Stimulated activated memory B cell treated with anti-CD40 and anti-IgM and Interleukin-4, amounts not matched to agents 10 μg/mL and 1 μg/mL and 100 μg/mL, for 72 hours (primary cell): ENCODE results near the gene ADI1.

ENCODE experiments used
- ATAC-seq: fragments of 150-1000 bp; cut with Tn5 transposase; 2 replicates; pipeline ENCODE4 v1.10.0; 2021
- H3K27ac Mint-ChIP-seq: one replicate; pipeline ENCODE4 v1.8.0; 2022; ENCODE audit warnings: mild to moderate bottlenecking, mixed read lengths
- H3K27me3 Mint-ChIP-seq: one replicate; pipeline ENCODE4 v1.8.0; 2022; ENCODE audit warnings: mixed read lengths
- H3K36me3 Mint-ChIP-seq: one replicate; pipeline ENCODE4 v1.8.0; 2022; ENCODE audit warnings: mixed read lengths
- H3K4me1 Mint-ChIP-seq: one replicate; pipeline ENCODE4 v1.8.0; 2022; ENCODE audit warnings: mixed read lengths
- H3K4me3 Mint-ChIP-seq: one replicate; pipeline ENCODE4 v1.8.0; 2022; ENCODE audit warnings: mild to moderate bottlenecking, moderate library complexity, mixed read lengths
- H3K9me3 Mint-ChIP-seq: one replicate; pipeline ENCODE4 v1.8.0; 2022; ENCODE audit warnings: mixed read lengths

The ADI1 gene

GRCh38 chr2:3467654-3468053 lies 51.7 kb downstream of the ADI1 start:
- H3K27me3 Mint-ChIP-seq = no peaks in the 10 kb centered on the region
- H3K4me1 Mint-ChIP-seq = peaks cover 3% of the 10 kb centered on the region
- no peak overlapping the region for H3K4me3 Mint-ChIP-seq
- peaks cover 68% of the 10 kb centered on the region for H3K36me3 Mint-ChIP-seq
- H3K27ac Mint-ChIP-seq = no peak overlapping the region
- ATAC-seq = no peak
- no peaks in the 10 kb centered on the region for H3K9me3 Mint-ChIP-seq

- peaks cover 62% of the 10 kb centered on the region for H3K36me3 Mint-ChIP-seq
- H3K27ac Mint-ChIP-seq = no peak overlapping the region
- no peaks in the 10 kb centered on the region for H3K9me3 Mint-ChIP-seq
- H3K27me3 Mint-ChIP-seq = no peaks in the 10 kb centered on the region
- H3K4me3 Mint-ChIP-seq = no peak overlapping the region
- ATAC-seq = no peak
- peaks cover 9% of the 10 kb centered on the region for H3K4me1 Mint-ChIP-seq
Observed at GRCh38 chr2:3466966-3467365, 52.4 kb downstream of the ADI1 start.

GRCh38 chr2:3466482-3466863 lies 52.9 kb downstream of the ADI1 start:
- Mint-ChIP-seq H3K4me3 (no peak overlapping the region), H3K27ac (no peak overlapping the region), H3K9me3 (no peaks in the 10 kb centered on the region), H3K36me3 (peaks cover 62% of the 10 kb centered on the region), H3K27me3 (no peaks in the 10 kb centered on the region), H3K4me1 (peaks cover 14% of the 10 kb centered on the region)
- no peak for ATAC-seq

GRCh38 chr2:3465844-3466481 lies 53.4 kb downstream of the ADI1 start:
- ATAC-seq = no peak

GRCh38 chr2:3465328-3465727 lies 54.0 kb downstream of the ADI1 start:
- peaks cover 57% of the 10 kb centered on the region for H3K36me3 Mint-ChIP-seq
- no peak overlapping the region for H3K27ac Mint-ChIP-seq
- no peaks in the 10 kb centered on the region for H3K27me3 Mint-ChIP-seq
- no peak overlapping the region for H3K4me3 Mint-ChIP-seq
- H3K4me1 Mint-ChIP-seq = peaks cover 21% of the 10 kb centered on the region
- ATAC-seq = no peak
- no peaks in the 10 kb centered on the region for H3K9me3 Mint-ChIP-seq

More at GRCh38 chr2:3465844-3466481, 53.4 kb downstream of the ADI1 start:
- H3K4me3 Mint-ChIP-seq = no peak overlapping the region
- peaks cover 19% of the 10 kb centered on the region for H3K4me1 Mint-ChIP-seq
- H3K27me3 Mint-ChIP-seq = no peaks in the 10 kb centered on the region
- H3K27ac Mint-ChIP-seq = no peak overlapping the region
- peaks cover 62% of the 10 kb centered on the region for H3K36me3 Mint-ChIP-seq
- no peaks in the 10 kb centered on the region for H3K9me3 Mint-ChIP-seq

- Mint-ChIP-seq H3K4me1 (peaks cover 21% of the 10 kb centered on the region), H3K36me3 (peaks cover 48% of the 10 kb centered on the region), H3K27me3 (no peaks in the 10 kb centered on the region), H3K27ac (no peak overlapping the region), H3K4me3 (no peak overlapping the region), H3K9me3 (no peaks in the 10 kb centered on the region)
- ATAC-seq = no peak
Observed at GRCh38 chr2:3464401-3465005, 54.8 kb downstream of the ADI1 start.

- Mint-ChIP-seq H3K4me1 (peaks cover 21% of the 10 kb centered on the region), H3K27me3 (no peaks in the 10 kb centered on the region), H3K9me3 (no peaks in the 10 kb centered on the region), H3K4me3 (no peak overlapping the region), H3K27ac (no peak overlapping the region), H3K36me3 (peaks cover 48% of the 10 kb centered on the region)
- ATAC-seq = no peak
Observed at GRCh38 chr2:3463944-3464343, 55.4 kb downstream of the ADI1 start.

- Mint-ChIP-seq H3K4me1 (peaks cover 21% of the 10 kb centered on the region), H3K4me3 (no peak overlapping the region), H3K9me3 (no peaks in the 10 kb centered on the region), H3K36me3 (peaks cover 45% of the 10 kb centered on the region), H3K27me3 (no peaks in the 10 kb centered on the region), H3K27ac (peak overlapping the region; percentile 93)
- no peak for ATAC-seq
Observed at GRCh38 chr2:3463186-3463835, 56.0 kb downstream of the ADI1 start.

- peaks cover 41% of the 10 kb centered on the region for H3K36me3 Mint-ChIP-seq
- peaks cover 21% of the 10 kb centered on the region for H3K4me1 Mint-ChIP-seq
- H3K27me3 Mint-ChIP-seq = no peaks in the 10 kb centered on the region
- H3K9me3 Mint-ChIP-seq = no peaks in the 10 kb centered on the region
- peak overlapping the region; percentile 93 for H3K27ac Mint-ChIP-seq
- ATAC-seq = no peak
- no peak overlapping the region for H3K4me3 Mint-ChIP-seq
Observed at GRCh38 chr2:3462493-3463104, 56.7 kb downstream of the ADI1 start.

GRCh38 chr2:3461801-3462492 lies 57.4 kb downstream of the ADI1 start:
- Mint-ChIP-seq H3K36me3 (peaks cover 37% of the 10 kb centered on the region), H3K27me3 (no peaks in the 10 kb centered on the region), H3K9me3 (no peaks in the 10 kb centered on the region), H3K4me1 (peaks cover 21% of the 10 kb centered on the region), H3K4me3 (peak overlapping the region; percentile 59), H3K27ac (peak overlapping the region; percentile 93)
- ATAC-seq = peak; percentile 68

- Mint-ChIP-seq H3K27me3 (no peaks in the 10 kb centered on the region), H3K4me3 (no peak overlapping the region), H3K27ac (peak overlapping the region; percentile 93), H3K9me3 (no peaks in the 10 kb centered on the region), H3K36me3 (peaks cover 42% of the 10 kb centered on the region), H3K4me1 (peaks cover 21% of the 10 kb centered on the region)
- no peak for ATAC-seq
Observed at GRCh38 chr2:3460831-3461800, 58.2 kb downstream of the ADI1 start.

GRCh38 chr2:3460156-3460555 lies 59.2 kb downstream of the ADI1 start:
- Mint-ChIP-seq H3K9me3 (no peaks in the 10 kb centered on the region), H3K36me3 (peaks cover 47% of the 10 kb centered on the region), H3K27me3 (no peaks in the 10 kb centered on the region), H3K27ac (no peak overlapping the region), H3K4me1 (peaks cover 21% of the 10 kb centered on the region), H3K4me3 (no peak overlapping the region)
- ATAC-seq = no peak

- Mint-ChIP-seq H3K27ac (no peak overlapping the region), H3K4me1 (peaks cover 21% of the 10 kb centered on the region), H3K4me3 (no peak overlapping the region), H3K27me3 (no peaks in the 10 kb centered on the region), H3K9me3 (no peaks in the 10 kb centered on the region), H3K36me3 (peaks cover 44% of the 10 kb centered on the region)
- ATAC-seq = no peak
Observed at GRCh38 chr2:3459185-3460015, 59.9 kb downstream of the ADI1 start.
